Endodermal cell (in vitro differentiated cells): Measurements from ENCODE around the gene ELAPOR1. TPM values are rescaled to one million over a fixed set of nuclear protein-coding genes. Genes with fewer than 3 reads are reported as not detected.

Experiments
- DNase-seq: peaks from one replicate; pipeline ENCODE4 v3.0.0-alpha.2; 2017
- H3K27ac ChIP-seq: 2 replicates; pipeline ENCODE4 v1.5.1; 2013; ENCODE audit warnings: mild to moderate bottlenecking, low read depth, low read length, moderate library complexity
- H3K27me3 ChIP-seq: 2 replicates; pipeline ENCODE4 v1.6.1; 2013; ENCODE audit warnings: mild to moderate bottlenecking, low read length, moderate library complexity; ENCODE audit not compliant: insufficient read depth, control insufficient read depth, poor library complexity, severe bottlenecking
- H3K36me3 ChIP-seq: 2 replicates; pipeline ENCODE4 v1.7.0; 2013; ENCODE audit warnings: mild to moderate bottlenecking, low read length, moderate library complexity; ENCODE audit not compliant: control insufficient read depth, insufficient read depth
- H3K4me1 ChIP-seq: one replicate; pipeline ENCODE4 v1.7.0; 2013; ENCODE audit warnings: low read length; ENCODE audit not compliant: control insufficient read depth, insufficient read depth
- H3K4me3 ChIP-seq: 2 replicates; pipeline ENCODE4 v1.5.1; 2013; ENCODE audit warnings: mild to moderate bottlenecking, low read length, moderate library complexity
- H3K9ac ChIP-seq: 2 replicates; pipeline ENCODE4 v1.6.1; 2013; ENCODE audit warnings: mild to moderate bottlenecking, low read length, moderate library complexity; ENCODE audit not compliant: poor library complexity, severe bottlenecking; ENCODE audit errors: extremely low read depth
- H3K9me3 ChIP-seq: 2 replicates; pipeline ENCODE4 v1.6.1; 2013; ENCODE audit warnings: mild to moderate bottlenecking, low read length, moderate library complexity; ENCODE audit not compliant: control insufficient read depth
- H3K27ac Mint-ChIP-seq: 2 replicates; pipeline ENCODE4 v1.8.0; 2020; ENCODE audit warnings: mixed read lengths
- H3K27me3 Mint-ChIP-seq: 2 replicates; pipeline ENCODE4 v1.8.0; 2021; ENCODE audit warnings: mild to moderate bottlenecking, mixed read lengths; ENCODE audit not compliant: insufficient read depth
- H3K36me3 Mint-ChIP-seq: 2 replicates; pipeline ENCODE4 v1.8.0; 2020; ENCODE audit warnings: low read depth, mixed read lengths
- H3K4me1 Mint-ChIP-seq: 2 replicates; pipeline ENCODE4 v1.8.0; 2020; ENCODE audit warnings: mixed read lengths
- H3K4me3 Mint-ChIP-seq: 2 replicates; pipeline ENCODE4 v1.8.0; 2020; ENCODE audit warnings: mild to moderate bottlenecking, moderate library complexity, mixed read lengths
- H3K9me3 Mint-ChIP-seq: 2 replicates; pipeline ENCODE4 v1.8.0; 2020; ENCODE audit warnings: mild to moderate bottlenecking, mixed read lengths
- CTCF ChIP-seq: fragments of 200-600 bp; sonication (generic); conservative IDR thresholded peaks from 2 replicates; pipeline ENCODE4 v1.5.0; 2021; ENCODE audit warnings: antibody characterized with exemption, mild to moderate bottlenecking
- WGBS, 2 experiments: methylation state at CpG; one replicate each; pipeline versions ENCODE4 v1.1.5 to v1.1.7; 2013; ENCODE audit warnings: missing lambda C conversion rate in 2 of 2, mixed read lengths in 1 of 2; ENCODE audit not compliant: insufficient coverage in 1 of 2, insufficient read length in 1 of 2; 5-methylcytosine and 5-hydroxymethylcytosine counted together
- total RNA-seq, 2 donors: library from RNA; stranded (reverse); fragmentation: NEBNext Ultra II Directional in 1 of 2; extraction: Animal tissue kit (Norgen Biotek cat#: 25700) in 1 of 2; gene quantifications; 2 replicates in 1 of 2; 3 replicates in 1 of 2; pipeline ENCODE4 v1.2.1, GENCODE V29; 2021

Gene ELAPOR1
- total RNA-seq, 2 donors from 2014 or later, result 0.48 to 0.89 TPM

DNA sequence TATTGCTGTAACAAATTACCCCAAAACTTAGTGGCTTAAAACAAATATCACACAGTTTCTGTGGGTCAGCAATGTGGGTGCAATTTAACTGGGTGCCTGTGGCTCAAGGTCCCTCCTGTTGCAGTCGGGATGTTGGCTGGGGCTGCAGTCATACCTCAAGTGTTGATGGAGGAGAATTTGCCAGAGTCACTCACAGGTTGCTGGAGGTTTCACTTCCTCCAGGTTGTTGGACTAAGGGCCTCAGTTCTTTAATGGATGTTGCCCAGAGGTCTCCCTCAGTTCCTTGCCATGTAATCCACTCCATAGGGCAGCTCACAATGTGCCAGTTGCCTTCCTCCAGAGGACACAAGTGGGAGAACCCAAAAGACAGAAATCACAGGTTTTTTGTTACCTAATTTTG, 35.6 kb upstream of the ELAPOR1 start:
- 96% methylated on average over 1 of the region's 1 CpG; no CpG with 5 or more reads in 1 of the 2 experiments for WGBS, 2 experiments
- peaks cover 2% of the 10 kb centered on the region for H3K4me1 Mint-ChIP-seq
- no peak for DNase-seq

GRCh38 chr1:109079240-109079622, 34.7 kb upstream of the ELAPOR1 start:
- no peak for TF ChIP-seq CTCF
- no peak overlapping the region for H3K27ac Mint-ChIP-seq
- Histone ChIP-seq H3K27ac (no peak overlapping the region), H3K36me3 (no peaks in the 10 kb centered on the region), H3K9me3 (no peaks in the 10 kb centered on the region), H3K27me3 (no peaks in the 10 kb centered on the region), H3K4me1 (no peaks in the 10 kb centered on the region), H3K9ac (no peak overlapping the region), H3K4me3 (no peak overlapping the region)
- 93 to 100% methylated on average over 1 to 2 of the region's 2 CpGs for WGBS, 2 experiments
- DNase-seq, result no peak
- peaks cover 8% of the 10 kb centered on the region for H3K9me3 Mint-ChIP-seq
- no peak overlapping the region for H3K4me3 Mint-ChIP-seq
- H3K27me3 Mint-ChIP-seq, result no peaks in the 10 kb centered on the region
- H3K36me3 Mint-ChIP-seq, result peaks cover 7% of the 10 kb centered on the region
- peaks cover 10% of the 10 kb centered on the region for H3K4me1 Mint-ChIP-seq

More for the DNA sequence above, 35.6 kb upstream of the ELAPOR1 start:
- Histone ChIP-seq H3K36me3 (peaks cover 3% of the 10 kb centered on the region), H3K27me3 (no peaks in the 10 kb centered on the region), H3K27ac (no peak overlapping the region), H3K9me3 (no peaks in the 10 kb centered on the region), H3K4me3 (no peak overlapping the region), H3K4me1 (no peaks in the 10 kb centered on the region), H3K9ac (no peak overlapping the region)
- no peak overlapping the region for H3K4me3 Mint-ChIP-seq
- TF ChIP-seq CTCF, result no peak
- peaks cover 14% of the 10 kb centered on the region for H3K36me3 Mint-ChIP-seq
- H3K9me3 Mint-ChIP-seq, result peaks cover 13% of the 10 kb centered on the region
- H3K27ac Mint-ChIP-seq, result no peak overlapping the region
- no peaks in the 10 kb centered on the region for H3K27me3 Mint-ChIP-seq

DNA sequence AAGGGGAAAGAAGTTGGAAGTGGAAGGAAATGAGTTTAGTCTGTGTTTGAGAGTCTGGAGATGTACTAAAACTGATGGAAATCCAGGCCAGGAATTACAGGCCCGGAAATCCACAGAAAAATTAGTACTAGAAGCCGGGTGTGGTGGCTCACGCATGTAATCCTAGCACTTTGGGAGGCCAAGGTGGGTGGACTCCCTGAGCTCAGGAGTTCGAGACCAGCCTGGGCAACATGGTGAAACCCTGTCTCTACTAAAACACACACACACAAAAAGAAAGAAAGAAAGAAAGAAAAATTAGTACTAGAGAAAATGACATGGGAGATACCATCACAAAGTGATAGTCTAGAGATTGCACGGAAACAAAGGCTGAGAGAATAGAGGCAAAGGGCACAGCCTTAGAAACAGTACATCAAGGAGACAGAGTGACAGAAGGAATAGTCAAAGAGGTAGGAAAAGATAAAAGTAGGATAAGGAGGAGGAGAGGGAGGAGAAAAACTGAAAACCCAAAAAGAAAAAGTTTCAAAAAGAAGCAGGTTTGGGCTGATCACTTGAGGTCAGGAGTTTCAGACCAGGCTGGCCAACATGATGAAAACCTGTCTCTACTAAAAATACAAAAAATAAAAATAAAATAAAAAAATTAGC, 33.4 kb upstream of the ELAPOR1 start:
- Histone ChIP-seq H3K9ac (no peak overlapping the region), H3K27ac (no peak overlapping the region), H3K9me3 (no peaks in the 10 kb centered on the region), H3K27me3 (no peaks in the 10 kb centered on the region), H3K4me1 (no peaks in the 10 kb centered on the region), H3K4me3 (no peak overlapping the region), H3K36me3 (no peaks in the 10 kb centered on the region)
- no peak for TF ChIP-seq CTCF
- Mint-ChIP-seq H3K36me3 (no peaks in the 10 kb centered on the region), H3K27ac (no peak overlapping the region), H3K27me3 (no peaks in the 10 kb centered on the region), H3K4me1 (peaks cover 10% of the 10 kb centered on the region), H3K4me3 (no peak overlapping the region), H3K9me3 (peaks cover 3% of the 10 kb centered on the region)
- 90 to 98% methylated on average over 3 to 5 of the region's 5 CpGs for WGBS, 2 experiments
- DNase-seq, result no peak
